GM19240 (cell line): ENCODE results near the gene RCL1.
"Not testable (repeated sequence)": the region's sequence is repeated elsewhere in the genome, so short reads cannot be mapped to it uniquely, and the experiment has no call there.

Source experiments
- DNase-seq: peaks from one replicate; pipeline ENCODE4 v3.0.0; 2011; ENCODE audit warnings: low spot score; ENCODE audit not compliant: insufficient read length

RCL1 gene

GRCh38 chr9:4792572-4793458 is at the start of gene RCL1:
Gene RCL1 (plus strand): TSS chr9:4792944. CDS start chr9:4793092, 148 bp downstream.
- peak; percentile 82 for DNase-seq

- DNase-seq = no peak
Observed at GRCh38 chr9:4743131-4743875, 49.4 kb upstream of the RCL1 start.

- DNase-seq = no peak
Observed at GRCh38 chr9:4746278-4747030, 46.3 kb upstream of the RCL1 start.

GRCh38 chr9:4748612-4749011 is 44.1 kb upstream of the RCL1 start:
- no peak for DNase-seq

- no peak for DNase-seq
Observed at GRCh38 chr9:4750023-4750673, 42.6 kb upstream of the RCL1 start.

- DNase-seq = not testable (repeated sequence)
Observed at GRCh38 chr9:4754530-4754929, 38.2 kb upstream of the RCL1 start.

GRCh38 chr9:4755026-4755609 is 37.6 kb upstream of the RCL1 start:
- DNase-seq = no peak

GRCh38 chr9:4756420-4756819 is 36.3 kb upstream of the RCL1 start:
- no peak for DNase-seq

- no peak for DNase-seq
Observed at GRCh38 chr9:4760122-4760521, 32.6 kb upstream of the RCL1 start.

GRCh38 chr9:4762108-4762885 is 30.4 kb upstream of the RCL1 start:
- peak; percentile 11 for DNase-seq

- DNase-seq = no peak
Observed at GRCh38 chr9:4762886-4763541, 29.7 kb upstream of the RCL1 start.

- DNase-seq = no peak
Observed at GRCh38 chr9:4764033-4764432, 28.7 kb upstream of the RCL1 start.

- no peak for DNase-seq
Observed at GRCh38 chr9:4768681-4769080, 24.1 kb upstream of the RCL1 start.

- DNase-seq = no peak
Observed at GRCh38 chr9:4769321-4770080, 23.2 kb upstream of the RCL1 start.

- no peak for DNase-seq
Observed at GRCh38 chr9:4771788-4772187, 21.0 kb upstream of the RCL1 start.

- no peak for DNase-seq
Observed at GRCh38 chr9:4774209-4774608, 18.5 kb upstream of the RCL1 start.

- DNase-seq = not testable (repeated sequence)
Observed at GRCh38 chr9:4774958-4775357, 17.8 kb upstream of the RCL1 start.

- DNase-seq = no peak
Observed at GRCh38 chr9:4780651-4781050, 12.1 kb upstream of the RCL1 start.

GRCh38 chr9:4781408-4781807 is 11.3 kb upstream of the RCL1 start:
- no peak for DNase-seq
